ENCODE measurements around the gene NDFIP1. TPM values are rescaled to one million over a fixed set of nuclear protein-coding genes. Genes with fewer than 3 reads are reported as not detected.

NDFIP1 gene
- total and polyA plus RNA-seq, 2 of the 8 experiments (the other 6 are each of a cell fraction or from before 2014, with no cell fraction given): 8.8 to 27.1 TPM

DNA sequence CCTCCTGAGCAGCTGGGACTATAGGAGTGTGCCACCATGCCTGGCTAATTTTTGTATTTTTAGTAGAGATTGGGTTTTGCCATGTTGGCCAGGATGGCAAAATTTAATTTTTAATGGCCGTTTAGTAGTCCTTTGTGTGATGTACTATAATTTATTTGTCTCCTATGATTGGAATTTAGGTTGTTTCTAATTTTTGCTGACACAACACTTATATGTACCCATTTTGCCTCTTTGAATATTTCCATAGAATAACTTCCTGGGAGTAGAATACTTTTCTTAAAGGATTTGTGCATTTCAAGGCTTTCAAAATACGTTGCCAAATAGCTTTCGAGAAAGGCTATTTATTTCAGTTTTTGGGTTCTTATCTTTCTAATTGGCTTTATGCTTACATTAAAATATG lies 22.8 kb downstream of the NDFIP1 start:
- no peak overlapping the region for H3K4me2 ChIP-seq (ENCODE audit: insufficient read depth in 1 of 2, low read depth in 2 of 2, low read length in 2 of 2)
- H2BK12ac ChIP-seq (ENCODE audit: low read depth, low read length): no peak overlapping the region
- H3K4me1 ChIP-seq (replicated peaks in 1 of 4; ENCODE audit: control insufficient read depth in 3 of 4, insufficient read depth in 4 of 4, low read length in 3 of 4): peaks cover 0 to 6% (median 2%) of the 10 kb centered on the region in 4 experiments; a peak in 2 of 7 replicates
- no peak for FAIRE-seq
- H3K36me3 ChIP-seq (ENCODE audit: control insufficient read depth in 2 of 4, insufficient read depth in 4 of 4, low read length in 3 of 4): peaks cover 0 to 9% (median 0%) of the 10 kb centered on the region in 4 experiments; a peak in 2 of 8 replicates
- H3K14ac ChIP-seq (ENCODE audit: insufficient read length): no peak overlapping the region
- H4K91ac ChIP-seq (replicated peaks; ENCODE audit: insufficient read length, low read length): no peak overlapping the region
- H2AK5ac ChIP-seq (ENCODE audit: low read depth, low read length): no peak overlapping the region
- ChIA-PET CTCF (ENCODE audit: partially characterized antibody) (interaction anchor here (0.6 to 1.5 kb wide), 4 partner anchors 11 to 139 kb away, joined by 3 to 8 read pairs (median 4); no protein-coding TSS in a partner anchor), POLR2A (ENCODE audit: partially characterized antibody) (interaction anchor here (1.2 kb wide), 1 partner anchor 28 kb away, joined by 3 read pairs; no protein-coding TSS in a partner anchor)
- DNase-seq (ENCODE audit: low read depth in 1 of 2, low spot score in 2 of 2): no peak
- 85% methylated on average over 3 of the region's 3 CpGs; no CpG with 5 or more reads in 1 of the 2 experiments for WGBS, 2 experiments (ENCODE audit: extremely low coverage in 1 of 2, insufficient coverage in 1 of 2, insufficient read length in 1 of 2, insufficient replicate concordance in 2 of 2, low coverage in 1 of 2, low lambda C conversion rate in 2 of 2, missing lambda C conversion rate in 1 of 2)
- no peak overlapping the region for H2AFZ ChIP-seq (ENCODE audit: low read length)
- H3K9me3 ChIP-seq (ENCODE audit: insufficient read depth in 2 of 2, low read depth in 1 of 2, low read length in 1 of 2): no peaks in the 10 kb centered on the region
- no peak overlapping the region for H2BK120ac ChIP-seq (replicated peaks; ENCODE audit: low read depth, low read length)
- no peak overlapping the region for H4K8ac ChIP-seq (ENCODE audit: extremely low read depth, insufficient read depth, low read length)
- peaks cover 0 to 24% of the 10 kb centered on the region in 2 experiments; a peak in 2 of 4 replicates for H3K79me2 ChIP-seq (ENCODE audit: control insufficient read depth in 1 of 2, insufficient read depth in 2 of 2, low read length in 2 of 2)
- H3K4ac ChIP-seq (replicated peaks; ENCODE audit: insufficient read length, low read depth, low read length): no peak overlapping the region
- no peak overlapping the region for H2BK15ac ChIP-seq (ENCODE audit: low read length)
- no peaks in the 10 kb centered on the region for H4K20me1 ChIP-seq (replicated peaks in 1 of 2; ENCODE audit: control insufficient read depth in 1 of 2, insufficient read depth in 2 of 2, low read length in 2 of 2)
- no peak overlapping the region for H3K18ac ChIP-seq (ENCODE audit: extremely low read depth, low read length)
- H3K27me3 ChIP-seq (replicated peaks in 1 of 4; ENCODE audit: control insufficient read depth in 3 of 4, extremely low read depth in 1 of 4, insufficient read depth in 3 of 4, low read length in 3 of 4): no peaks in the 10 kb centered on the region
- no peak overlapping the region for H4K5ac ChIP-seq (ENCODE audit: insufficient read length, low read depth, low read length)
- no peak overlapping the region for H2BK20ac ChIP-seq (ENCODE audit: low read length)
- no peak overlapping the region for H3K27ac ChIP-seq (ENCODE audit: low read depth, low read length)
- H3K79me1 ChIP-seq (ENCODE audit: low read depth, low read length): no peaks in the 10 kb centered on the region; the same call in 1 of the 2 replicates
- TF ChIP-seq, protein P1, sequence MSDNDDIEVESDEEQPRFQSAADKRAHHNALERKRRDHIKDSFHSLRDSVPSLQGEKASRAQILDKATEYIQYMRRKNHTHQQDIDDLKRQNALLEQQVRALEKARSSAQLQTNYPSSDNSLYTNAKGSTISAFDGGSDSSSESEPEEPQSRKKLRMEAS (IDR thresholded peaks at IDR 0.05): no peak
- peak; percentile 85 for TF ChIP-seq MAFK (IDR thresholded peaks at IDR 0.05; ENCODE audit: low read depth, low read length)
- no peaks in the 10 kb centered on the region for H3K23me2 ChIP-seq (ENCODE audit: low read depth, low read length)
- no peak overlapping the region for H3K4me3 ChIP-seq (ENCODE audit: extremely low read depth in 1 of 4, insufficient read depth in 2 of 4, low read depth in 3 of 4, low read length in 4 of 4)
- H2BK5ac ChIP-seq (ENCODE audit: low read depth, low read length): no peak overlapping the region
- no peak overlapping the region for H3K9ac ChIP-seq (replicated peaks in 1 of 4; ENCODE audit: extremely low read depth in 1 of 4, low read depth in 3 of 4, low read length in 3 of 4)
- no peak overlapping the region for H3K56ac ChIP-seq (replicated peaks; ENCODE audit: insufficient read length, low read depth, low read length)
- H3K23ac ChIP-seq (ENCODE audit: insufficient read length): no peak overlapping the region
